Ishikawa (cell line): Measurements from ENCODE around the gene GRIK4.

Experiments
- CEBPB ChIP-seq: IDR thresholded peaks from 2 replicates; pipeline ENCODE4 v1.6.1; 2012
- CREB1 ChIP-seq: IDR thresholded peaks from 2 replicates; pipeline ENCODE4 v1.6.1; 2012; ENCODE audit warnings: low read depth
- EGR1 ChIP-seq: IDR thresholded peaks from 2 replicates; pipeline ENCODE4 v1.6.1; 2012
- EP300 ChIP-seq: IDR thresholded peaks from 2 replicates; pipeline ENCODE4 v1.6.1; 2012; ENCODE audit warnings: borderline replicate concordance
- FOXM1 ChIP-seq: IDR thresholded peaks from 2 replicates; pipeline ENCODE4 v1.6.1; 2012; ENCODE audit warnings: low read depth, borderline replicate concordance
- TAF1 ChIP-seq: IDR thresholded peaks from 2 replicates; pipeline ENCODE4 v1.6.1; 2012; ENCODE audit warnings: low read depth, mild to moderate bottlenecking
- TCF12 ChIP-seq: IDR thresholded peaks from 2 replicates; pipeline ENCODE4 v1.6.1; 2012; ENCODE audit warnings: low read depth
- TF ChIP-seq, protein P1 (sequence below): IDR thresholded peaks from 2 replicates; pipeline ENCODE4 v1.6.1; 2012
- TF ChIP-seq, protein P2 (sequence below): IDR thresholded peaks from 2 replicates; pipeline ENCODE4 v1.6.1; 2012; ENCODE audit warnings: low read depth, mild to moderate bottlenecking
- TF ChIP-seq, protein P3 (sequence below): IDR thresholded peaks from 2 replicates; pipeline ENCODE4 v1.6.1; 2012

DNA sequence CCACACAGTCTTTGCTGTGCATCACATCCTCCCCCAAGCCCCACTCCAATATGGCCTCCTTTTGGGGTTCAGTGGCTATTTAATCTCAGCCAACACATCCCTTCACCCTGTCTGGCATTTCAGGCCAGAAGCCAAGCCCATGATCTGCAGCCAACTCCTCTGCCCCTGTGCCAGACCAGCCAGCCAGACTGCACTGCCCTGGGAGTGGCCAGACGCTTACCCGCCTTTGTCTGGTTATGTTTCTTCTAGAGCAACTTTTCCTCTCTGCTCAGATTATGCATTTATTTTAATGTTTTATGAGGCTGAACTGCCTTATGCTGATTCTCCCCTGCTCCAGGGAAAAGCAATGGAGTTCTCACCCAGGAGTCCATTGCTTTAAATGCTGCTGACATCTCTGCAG is 305.6 kb downstream of the GRIK4 start:
- TF ChIP-seq EP300 (no peak), CEBPB (no peak), EGR1 (no peak), TAF1 (no peak), CREB1 (no peak), FOXM1 (no peak), TCF12 (no peak)
- TF ChIP-seq, protein P1, sequence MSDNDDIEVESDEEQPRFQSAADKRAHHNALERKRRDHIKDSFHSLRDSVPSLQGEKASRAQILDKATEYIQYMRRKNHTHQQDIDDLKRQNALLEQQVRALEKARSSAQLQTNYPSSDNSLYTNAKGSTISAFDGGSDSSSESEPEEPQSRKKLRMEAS, result no peak
- TF ChIP-seq, protein P2, sequence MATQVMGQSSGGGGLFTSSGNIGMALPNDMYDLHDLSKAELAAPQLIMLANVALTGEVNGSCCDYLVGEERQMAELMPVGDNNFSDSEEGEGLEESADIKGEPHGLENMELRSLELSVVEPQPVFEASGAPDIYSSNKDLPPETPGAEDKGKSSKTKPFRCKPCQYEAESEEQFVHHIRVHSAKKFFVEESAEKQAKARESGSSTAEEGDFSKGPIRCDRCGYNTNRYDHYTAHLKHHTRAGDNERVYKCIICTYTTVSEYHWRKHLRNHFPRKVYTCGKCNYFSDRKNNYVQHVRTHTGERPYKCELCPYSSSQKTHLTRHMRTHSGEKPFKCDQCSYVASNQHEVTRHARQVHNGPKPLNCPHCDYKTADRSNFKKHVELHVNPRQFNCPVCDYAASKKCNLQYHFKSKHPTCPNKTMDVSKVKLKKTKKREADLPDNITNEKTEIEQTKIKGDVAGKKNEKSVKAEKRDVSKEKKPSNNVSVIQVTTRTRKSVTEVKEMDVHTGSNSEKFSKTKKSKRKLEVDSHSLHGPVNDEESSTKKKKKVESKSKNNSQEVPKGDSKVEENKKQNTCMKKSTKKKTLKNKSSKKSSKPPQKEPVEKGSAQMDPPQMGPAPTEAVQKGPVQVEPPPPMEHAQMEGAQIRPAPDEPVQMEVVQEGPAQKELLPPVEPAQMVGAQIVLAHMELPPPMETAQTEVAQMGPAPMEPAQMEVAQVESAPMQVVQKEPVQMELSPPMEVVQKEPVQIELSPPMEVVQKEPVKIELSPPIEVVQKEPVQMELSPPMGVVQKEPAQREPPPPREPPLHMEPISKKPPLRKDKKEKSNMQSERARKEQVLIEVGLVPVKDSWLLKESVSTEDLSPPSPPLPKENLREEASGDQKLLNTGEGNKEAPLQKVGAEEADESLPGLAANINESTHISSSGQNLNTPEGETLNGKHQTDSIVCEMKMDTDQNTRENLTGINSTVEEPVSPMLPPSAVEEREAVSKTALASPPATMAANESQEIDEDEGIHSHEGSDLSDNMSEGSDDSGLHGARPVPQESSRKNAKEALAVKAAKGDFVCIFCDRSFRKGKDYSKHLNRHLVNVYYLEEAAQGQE, result no peak
- TF ChIP-seq, protein P3, sequence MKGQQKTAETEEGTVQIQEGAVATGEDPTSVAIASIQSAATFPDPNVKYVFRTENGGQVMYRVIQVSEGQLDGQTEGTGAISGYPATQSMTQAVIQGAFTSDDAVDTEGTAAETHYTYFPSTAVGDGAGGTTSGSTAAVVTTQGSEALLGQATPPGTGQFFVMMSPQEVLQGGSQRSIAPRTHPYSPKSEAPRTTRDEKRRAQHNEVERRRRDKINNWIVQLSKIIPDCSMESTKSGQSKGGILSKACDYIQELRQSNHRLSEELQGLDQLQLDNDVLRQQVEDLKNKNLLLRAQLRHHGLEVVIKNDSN, result no peak
